ENCODE data around the gene APBB3.

GRCh38 chr5:140544986-140545385 is 19.4 kb downstream of the APBB3 start:
- TF ChIP-seq CTCF (IDR thresholded peaks at IDR 0.05), result no peak
- TF ChIP-seq POLR2A (IDR thresholded peaks at IDR 0.05), result no peak

Measured in lower leg skin (tissue), 3 donors.